GM23338 (cell line): ENCODE measurements around the gene FAM118B.

Experiments
- CREB1 ChIP-seq: fragments of 250-450 bp; sonication (Bioruptor Pico); IDR thresholded peaks from 2 replicates; pipeline ENCODE4 v1.5.0; 2020; ENCODE audit warnings: low read depth, mild to moderate bottlenecking, moderate library complexity
- CTCF ChIP-seq, 2 experiments: fragments of 200-600 bp in 1 of 2; sonication (generic) in 1 of 2; conservative IDR thresholded peaks; 2 replicates each; pipeline versions ENCODE4 v1.5.1 to v1.6.1; 2016 to 2017; ENCODE audit warnings: antibody characterized with exemption in 2 of 2, low read depth in 2 of 2, mild to moderate bottlenecking in 2 of 2, moderate library complexity in 1 of 2
- EZH2 ChIP-seq: fragments of 200-600 bp; sonication (generic); IDR thresholded peaks from one replicate; pipeline ENCODE4 v1.8.0; 2017; ENCODE audit warnings: antibody characterized with exemption, mild to moderate bottlenecking, low read depth; ENCODE audit not compliant: unreplicated experiment
- POLR2AphosphoS5 ChIP-seq: IDR thresholded peaks from 2 replicates; pipeline ENCODE4 v1.6.1; 2016; ENCODE audit warnings: antibody characterized with exemption, low read depth
- STAT1 ChIP-seq: IDR thresholded peaks from one replicate; pipeline ENCODE4 v1.6.1; 2016; ENCODE audit warnings: antibody characterized with exemption; ENCODE audit not compliant: unreplicated experiment
- TF ChIP-seq, protein P1 (sequence below): IDR thresholded peaks from one replicate; pipeline ENCODE4 v1.6.1; 2018; ENCODE audit warnings: antibody characterized with exemption; ENCODE audit not compliant: unreplicated experiment

GRCh38 chr11:126311401-126312291 is 100.1 kb downstream of the FAM118B start:
- no peak for TF ChIP-seq CTCF (conservative IDR thresholded peaks at IDR 0.05; ENCODE audit: low read depth in 2 of 2)
- TF ChIP-seq POLR2AphosphoS5: no peak
- no peak for TF ChIP-seq CREB1 (CRISPR knock-in tag)
- TF ChIP-seq EZH2: no peak
- no peak for TF ChIP-seq STAT1
- TF ChIP-seq, protein P1, sequence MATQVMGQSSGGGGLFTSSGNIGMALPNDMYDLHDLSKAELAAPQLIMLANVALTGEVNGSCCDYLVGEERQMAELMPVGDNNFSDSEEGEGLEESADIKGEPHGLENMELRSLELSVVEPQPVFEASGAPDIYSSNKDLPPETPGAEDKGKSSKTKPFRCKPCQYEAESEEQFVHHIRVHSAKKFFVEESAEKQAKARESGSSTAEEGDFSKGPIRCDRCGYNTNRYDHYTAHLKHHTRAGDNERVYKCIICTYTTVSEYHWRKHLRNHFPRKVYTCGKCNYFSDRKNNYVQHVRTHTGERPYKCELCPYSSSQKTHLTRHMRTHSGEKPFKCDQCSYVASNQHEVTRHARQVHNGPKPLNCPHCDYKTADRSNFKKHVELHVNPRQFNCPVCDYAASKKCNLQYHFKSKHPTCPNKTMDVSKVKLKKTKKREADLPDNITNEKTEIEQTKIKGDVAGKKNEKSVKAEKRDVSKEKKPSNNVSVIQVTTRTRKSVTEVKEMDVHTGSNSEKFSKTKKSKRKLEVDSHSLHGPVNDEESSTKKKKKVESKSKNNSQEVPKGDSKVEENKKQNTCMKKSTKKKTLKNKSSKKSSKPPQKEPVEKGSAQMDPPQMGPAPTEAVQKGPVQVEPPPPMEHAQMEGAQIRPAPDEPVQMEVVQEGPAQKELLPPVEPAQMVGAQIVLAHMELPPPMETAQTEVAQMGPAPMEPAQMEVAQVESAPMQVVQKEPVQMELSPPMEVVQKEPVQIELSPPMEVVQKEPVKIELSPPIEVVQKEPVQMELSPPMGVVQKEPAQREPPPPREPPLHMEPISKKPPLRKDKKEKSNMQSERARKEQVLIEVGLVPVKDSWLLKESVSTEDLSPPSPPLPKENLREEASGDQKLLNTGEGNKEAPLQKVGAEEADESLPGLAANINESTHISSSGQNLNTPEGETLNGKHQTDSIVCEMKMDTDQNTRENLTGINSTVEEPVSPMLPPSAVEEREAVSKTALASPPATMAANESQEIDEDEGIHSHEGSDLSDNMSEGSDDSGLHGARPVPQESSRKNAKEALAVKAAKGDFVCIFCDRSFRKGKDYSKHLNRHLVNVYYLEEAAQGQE: no peak
